IMR-90 (cell line): Measurements from ENCODE around the gene MTOR. TPM values are rescaled to one million over a fixed set of nuclear protein-coding genes. Genes with fewer than 3 reads are reported as not detected.

Source experiments
- ATAC-seq: fragments of 200-7000 bp; cut with Tn5 transposase; 2 replicates; pipeline ENCODE4 v1.9.1; 2020; ENCODE audit warnings: low read depth, mild to moderate bottlenecking, moderate library complexity
- BruUV-seq: library from RNA; stranded (reverse); fragments of 400-500 nt; replicated peaks from 2 replicates; lab custom pipeline; 2021; lab: Mats Ljungman, UMichigan
- CTCF ChIA-PET: fragments of 300-600 bp; formaldehyde crosslinking; extraction: SDS; loops from one replicate; lab custom pipeline; 2021; ENCODE audit warnings: antibody characterized with exemption; lab: Yijun Ruan, JAX
- POLR2A ChIA-PET: fragments of 300-600 bp; sonication (Branson Sonifier 250); formaldehyde crosslinking; loops from one replicate; lab custom pipeline; 2022; ENCODE audit warnings: antibody characterized with exemption; ENCODE audit not compliant: unreplicated experiment; lab: Charles Lee
- DNase-seq: peaks from one replicate; pipeline ENCODE4 v3.0.0; 2013
- H2AFZ ChIP-seq: replicated peaks from 2 replicates; pipeline ENCODE3; 2013; ENCODE audit warnings: low read length, mild to moderate bottlenecking; ENCODE audit not compliant: poor library complexity
- H2AK5ac ChIP-seq: 2 replicates; pipeline ENCODE4 v1.6.1; 2013; ENCODE audit warnings: low read depth, low read length, inconsistent platforms
- H2AK9ac ChIP-seq: replicated peaks from 2 replicates; pipeline ENCODE3; 2013; ENCODE audit warnings: mild to moderate bottlenecking, low read depth, low read length, moderate library complexity; ENCODE audit not compliant: poor library complexity
- H2BK120ac ChIP-seq: 2 replicates; pipeline ENCODE4 v1.6.1; 2013; ENCODE audit warnings: low read depth, low read length, inconsistent platforms
- H2BK15ac ChIP-seq: 3 replicates; pipeline ENCODE4 v1.6.1; 2013; ENCODE audit warnings: low read depth, low read length, inconsistent platforms
- H2BK20ac ChIP-seq: 2 replicates; pipeline ENCODE4 v1.6.1; 2013; ENCODE audit warnings: low read depth, mild to moderate bottlenecking, inconsistent platforms, low read length, moderate library complexity
- H2BK5ac ChIP-seq: 2 replicates; pipeline ENCODE4 v1.6.1; 2013; ENCODE audit warnings: mild to moderate bottlenecking, low read depth, low read length, inconsistent platforms; ENCODE audit not compliant: poor library complexity, severe bottlenecking
- H3K14ac ChIP-seq: replicated peaks from 2 replicates; pipeline ENCODE4 v1.6.1; 2013; ENCODE audit warnings: low read depth, low read length, inconsistent platforms
- H3K18ac ChIP-seq: 2 replicates; pipeline ENCODE4 v1.6.1; 2013; ENCODE audit warnings: low read depth, low read length, control low read depth
- H3K23ac ChIP-seq: 2 replicates; pipeline ENCODE4 v1.6.1; 2013; ENCODE audit warnings: low read depth, low read length, inconsistent platforms
- H3K27ac ChIP-seq: 2 replicates; pipeline ENCODE4 v1.5.1; 2013; ENCODE audit warnings: mild to moderate bottlenecking, control low read depth, low read length; ENCODE audit not compliant: insufficient read depth
- H3K27me3 ChIP-seq: 2 replicates; pipeline ENCODE4 v1.6.1; 2013; ENCODE audit warnings: low read length; ENCODE audit not compliant: control insufficient read depth, insufficient read depth
- H3K36me3 ChIP-seq: 2 replicates; pipeline ENCODE4 v1.6.1; 2013; ENCODE audit warnings: low read length, mixed read lengths; ENCODE audit not compliant: control insufficient read depth, insufficient read depth
- H3K4ac ChIP-seq: 2 replicates; pipeline ENCODE4 v1.6.1; 2013; ENCODE audit warnings: low read depth, low read length, inconsistent platforms
- H3K4me1 ChIP-seq: 2 replicates; pipeline ENCODE4 v1.6.1; 2013; ENCODE audit warnings: low read length, mixed read lengths; ENCODE audit not compliant: control insufficient read depth, insufficient read depth
- H3K4me2 ChIP-seq: 2 replicates; pipeline ENCODE4 v1.6.1; 2013; ENCODE audit warnings: low read depth, mild to moderate bottlenecking, control low read depth, low read length, moderate library complexity
- H3K4me3 ChIP-seq: 2 replicates; pipeline ENCODE4 v1.5.1; 2013; ENCODE audit warnings: low read depth, mild to moderate bottlenecking, control low read depth, low read length, moderate library complexity; ENCODE audit not compliant: insufficient read depth
- H3K56ac ChIP-seq: 2 replicates; pipeline ENCODE4 v1.6.1; 2013; ENCODE audit warnings: low read length, inconsistent platforms; ENCODE audit not compliant: insufficient read depth; ENCODE audit errors: extremely low read depth
- H3K79me1 ChIP-seq, 2 experiments: 2 replicates each; pipeline ENCODE4 v1.6.1; 2013; ENCODE audit warnings: low read length in 2 of 2, inconsistent platforms in 1 of 2, low read depth in 1 of 2
- H3K9ac ChIP-seq: 2 replicates; pipeline ENCODE4 v1.6.1; 2013; ENCODE audit warnings: low read depth, low read length, control low read depth
- H3K9me1 ChIP-seq: 2 replicates; pipeline ENCODE4 v1.6.1; 2013; ENCODE audit warnings: low read length, inconsistent platforms; ENCODE audit not compliant: insufficient read depth
- H3K9me3 ChIP-seq: 2 replicates; pipeline ENCODE4 v1.6.1; 2013; ENCODE audit warnings: low read length; ENCODE audit not compliant: control insufficient read depth, insufficient read depth
- H4K20me1 ChIP-seq: 2 replicates; pipeline ENCODE4 v1.6.1; 2013; ENCODE audit warnings: low read length, inconsistent platforms; ENCODE audit not compliant: insufficient read depth
- H4K5ac ChIP-seq: 2 replicates; pipeline ENCODE4 v1.6.1; 2013; ENCODE audit warnings: mild to moderate bottlenecking, low read depth, low read length, control low read depth
- H4K8ac ChIP-seq, 2 experiments: 2 replicates each; pipeline ENCODE4 v1.6.1; 2013; ENCODE audit warnings: low read depth in 2 of 2, low read length in 2 of 2, control low read depth in 1 of 2, inconsistent platforms in 1 of 2
- H4K91ac ChIP-seq: 2 replicates; pipeline ENCODE4 v1.6.1; 2013; ENCODE audit warnings: low read depth, low read length, inconsistent platforms; ENCODE audit not compliant: insufficient read depth
- ELK1 ChIP-seq: fragments of 150-350 bp; IDR thresholded peaks from 2 replicates; pipeline ENCODE4 v1.6.1; 2016; ENCODE audit warnings: low read depth, mild to moderate bottlenecking, low read length, moderate library complexity, borderline replicate concordance
- MXI1 ChIP-seq: IDR thresholded peaks from 2 replicates; pipeline ENCODE4 v1.6.1; 2012; ENCODE audit warnings: low read depth, mild to moderate bottlenecking, low read length, moderate library complexity, borderline replicate concordance
- RAD21 ChIP-seq: IDR thresholded peaks from 2 replicates; pipeline ENCODE4 v1.6.1; 2012; ENCODE audit warnings: low read length, improper control_type of control experiment
- RCOR1 ChIP-seq: IDR thresholded peaks from 2 replicates; pipeline ENCODE4 v1.6.1; 2012; ENCODE audit warnings: mild to moderate bottlenecking, low read length, improper control_type of control experiment; ENCODE audit not compliant: insufficient replicate concordance
- WGBS, 2 experiments: methylation state at CpG; one replicate each; pipeline versions ENCODE4 v1.1.5 to v1.1.7; 2013; ENCODE audit warnings: missing lambda C conversion rate in 2 of 2; ENCODE audit not compliant: insufficient read length in 1 of 2; ENCODE audit errors: extremely low coverage in 2 of 2; 5-methylcytosine and 5-hydroxymethylcytosine counted together
- dilution Hi-C: fragments of 300-500 bp; cut with HindIII; formaldehyde crosslinking; loops from one replicate; pipeline ENCODE4 v1.14.3; 2018; ENCODE audit warnings: low sequenced_read_pairs; ENCODE audit not compliant: unreplicated experiment
- in situ Hi-C: fragments of 300-500 bp; cut with MboI; formaldehyde crosslinking; loops from 3 replicates; pipeline ENCODE4 v1.14.3; 2019; ENCODE audit warnings: low sequenced_read_pairs, inconsistent platforms, mixed read lengths
- intact Hi-C: fragments of 100-400 bp; cut with micrococcal nuclease; formaldehyde crosslinking; loops from 2 replicates; pipeline ENCODE4 v1.10.0; 2022
- polyA plus RNA-seq, 3 experiments: library from polyadenylated mRNA; depleted of rRNA; stranded (reverse); fragments of >200 nt; gene quantifications; 2 replicates each; pipeline ENCODE4 v1.2.3, GENCODE V29; 2012; ENCODE audit warnings: low replicate concordance in 1 of 3
- total RNA-seq: library from RNA; depleted of rRNA; stranded (reverse); fragments of >200 nt; gene quantifications from 2 replicates; pipeline ENCODE4 v1.2.3, GENCODE V29; 2012

The MTOR gene
- total and polyA plus RNA-seq, 2 of the 4 experiments (the other 2 are of a cell fraction), result 19.2 to 36.7 TPM

GRCh38 chr1:11080931-11081330 lies 181.4 kb downstream of the MTOR start:
- Histone ChIP-seq H4K8ac (no peak overlapping the region), H3K9me3 (no peaks in the 10 kb centered on the region), H4K5ac (no peak overlapping the region), H3K14ac (no peak overlapping the region), H3K56ac (no peak overlapping the region), H3K36me3 (peaks cover 49% of the 10 kb centered on the region), H2AK5ac (no peak overlapping the region), H2AK9ac (no peak overlapping the region), H3K79me1 (peaks cover 0 to 5% of the 10 kb centered on the region in 2 experiments; a peak in 1 of 4 replicates), H3K27me3 (no peaks in the 10 kb centered on the region), H2BK15ac (no peak overlapping the region), H3K9me1 (no peaks in the 10 kb centered on the region), H3K4ac (no peak overlapping the region), H4K20me1 (no peaks in the 10 kb centered on the region), H3K4me3 (no peak overlapping the region), H2BK20ac (no peak overlapping the region), H4K91ac (no peak overlapping the region), H2BK120ac (no peak overlapping the region), H3K4me1 (no peaks in the 10 kb centered on the region), H3K4me2 (no peak overlapping the region), H2AFZ (no peak overlapping the region), H3K27ac (no peak overlapping the region), H3K23ac (no peak overlapping the region), H3K9ac (no peak overlapping the region), H3K18ac (no peak overlapping the region), H2BK5ac (no peak overlapping the region)
- intact Hi-C loops, result no loop called here
- CTCF ChIA-PET, result no interaction called here
- POLR2A ChIA-PET, result no interaction called here
- in situ Hi-C loops, result no loop called here
- 98% methylated on average over 6 of the region's 12 CpGs; no CpG with 5 or more reads in 1 of the 2 experiments for WGBS, 2 experiments
- no TSS peak for BruUV-seq
- ATAC-seq (no peak), DNase-seq (no peak)
- TF ChIP-seq ELK1 (no peak), MXI1 (no peak), RAD21 (no peak), RCOR1 (no peak)
- dilution Hi-C loops, result no loop called here
